ENCODE measurements around the gene RBCK1.

The RBCK1 gene

GRCh38 chr20:407953-408842, at the start of gene RBCK1:
TSS of gene RBCK1 (plus strand) at chr20:408299. CDS start at chr20:408758, 459 bp downstream.
- TF ChIP-seq CTCF (IDR thresholded peaks at IDR 0.05; ENCODE audit: insufficient read depth, low read length, poor library complexity, severe bottlenecking), result no peak

GRCh38 chr20:358891-359555, 49.1 kb upstream of the RBCK1 start:
- no peak for TF ChIP-seq CTCF (IDR thresholded peaks at IDR 0.05; ENCODE audit: insufficient read depth, low read length, poor library complexity, severe bottlenecking)
- Histone ChIP-seq H3K27me3 (replicated peaks; ENCODE audit: control insufficient read depth, insufficient read depth, low read length) (no peaks in the 10 kb centered on the region), H3K36me3 (ENCODE audit: control insufficient read depth, insufficient read depth, low read length) (no peaks in the 10 kb centered on the region), H3K4me3 (replicated peaks; ENCODE audit: low read depth, low read length) (no peak overlapping the region)
- no peak for DNase-seq (ENCODE audit: extremely low read depth, insufficient read length)

More at GRCh38 chr20:407953-408842, at the start of gene RBCK1:
- H3K36me3 ChIP-seq (ENCODE audit: control insufficient read depth, insufficient read depth, low read length), result peaks cover 3% of the 10 kb centered on the region
- H3K4me3 ChIP-seq (replicated peaks; ENCODE audit: low read depth, low read length), result peak within 1 kb of the TSS; percentile 99
- DNase-seq (ENCODE audit: extremely low read depth, insufficient read length), result peak; percentile 88
- H3K27me3 ChIP-seq (replicated peaks; ENCODE audit: control insufficient read depth, insufficient read depth, low read length), result no peaks in the 10 kb centered on the region

GRCh38 chr20:361561-361960, 46.5 kb upstream of the RBCK1 start:
- no peaks in the 10 kb centered on the region for H3K27me3 ChIP-seq (replicated peaks; ENCODE audit: control insufficient read depth, insufficient read depth, low read length)
- no peak overlapping the region for H3K4me3 ChIP-seq (replicated peaks; ENCODE audit: low read depth, low read length)
- no peak for DNase-seq (ENCODE audit: extremely low read depth, insufficient read length)
- TF ChIP-seq CTCF (IDR thresholded peaks at IDR 0.05; ENCODE audit: insufficient read depth, low read length, poor library complexity, severe bottlenecking), result no peak
- H3K36me3 ChIP-seq (ENCODE audit: control insufficient read depth, insufficient read depth, low read length), result no peaks in the 10 kb centered on the region

GRCh38 chr20:362271-363254, 45.5 kb upstream of the RBCK1 start:
- TF ChIP-seq CTCF (IDR thresholded peaks at IDR 0.05; ENCODE audit: insufficient read depth, low read length, poor library complexity, severe bottlenecking), result peak; percentile 22
- peak; percentile 45 for DNase-seq (ENCODE audit: extremely low read depth, insufficient read length)
- H3K4me3 ChIP-seq (replicated peaks; ENCODE audit: low read depth, low read length), result no peak overlapping the region
- H3K27me3 ChIP-seq (replicated peaks; ENCODE audit: control insufficient read depth, insufficient read depth, low read length), result no peaks in the 10 kb centered on the region
- H3K36me3 ChIP-seq (ENCODE audit: control insufficient read depth, insufficient read depth, low read length), result no peaks in the 10 kb centered on the region

GRCh38 chr20:363319-364078, 44.6 kb upstream of the RBCK1 start:
- no peak for TF ChIP-seq CTCF (IDR thresholded peaks at IDR 0.05; ENCODE audit: insufficient read depth, low read length, poor library complexity, severe bottlenecking)
- Histone ChIP-seq H3K36me3 (ENCODE audit: control insufficient read depth, insufficient read depth, low read length) (no peaks in the 10 kb centered on the region), H3K27me3 (replicated peaks; ENCODE audit: control insufficient read depth, insufficient read depth, low read length) (no peaks in the 10 kb centered on the region), H3K4me3 (replicated peaks; ENCODE audit: low read depth, low read length) (no peak overlapping the region)
- DNase-seq (ENCODE audit: extremely low read depth, insufficient read length), result no peak

Data from GM06990 (cell line).